ENCODE results near the gene KRAS. TPM values are rescaled to one million over a fixed set of nuclear protein-coding genes. Genes with fewer than 3 reads are reported as not detected.

Gene KRAS
- total and polyA plus RNA-seq, 12 donors: 3.4 to 14.1 (median 11.2) TPM

- Histone ChIP-seq H3K27me3 (no peaks in the 10 kb centered on the region), H3K36me3 (no peaks in the 10 kb centered on the region), H3K27ac (no peak overlapping the region), H3K9me3 (no peaks in the 10 kb centered on the region), H3K4me3 (no peak overlapping the region), H3K4me1 (peaks cover 0 to 12% (median 9%) of the 10 kb centered on the region in 9 donors)
- DNase-seq (no peak), ATAC-seq (no peak)
- intact Hi-C loops (cut with DNase I): no loop called here
- WGBS, 2 donors: 88 to 98% methylated on average over 6 of the region's 6 CpGs
- no peak for TF ChIP-seq CTCF (IDR thresholded peaks at IDR 0.05)
Measured at GRCh38 chr12:25190793-25191192, 59.9 kb downstream of the KRAS start.

- Histone ChIP-seq H3K9me3 (no peaks in the 10 kb centered on the region), H3K36me3 (no peaks in the 10 kb centered on the region), H3K27me3 (no peaks in the 10 kb centered on the region), H3K27ac (no peak overlapping the region), H3K4me1 (peaks cover 0 to 9% (median 6%) of the 10 kb centered on the region in 9 donors), H3K4me3 (no peak overlapping the region)
- intact Hi-C loops (cut with DNase I): no loop called here
- DNase-seq: no peak
- no peak for TF ChIP-seq CTCF (IDR thresholded peaks at IDR 0.05)
- ATAC-seq: no peak
Measured at GRCh38 chr12:25189656-25190055, 61.1 kb downstream of the KRAS start.

- Histone ChIP-seq H3K4me1 (no peaks in the 10 kb centered on the region), H3K36me3 (no peaks in the 10 kb centered on the region), H3K9me3 (no peaks in the 10 kb centered on the region), H3K27ac (no peak overlapping the region), H3K27me3 (no peaks in the 10 kb centered on the region), H3K4me3 (no peak overlapping the region)
- intact Hi-C loops (cut with DNase I): no loop called here
- ATAC-seq: no peak
- no peak for DNase-seq
- WGBS, 2 donors: 91 to 96% methylated on average over 2 of the region's 2 CpGs
- TF ChIP-seq CTCF (IDR thresholded peaks at IDR 0.05): no peak
Measured at GRCh38 chr12:25187781-25188180, 62.9 kb downstream of the KRAS start.

GRCh38 chr12:25186788-25187402 is 63.8 kb downstream of the KRAS start:
- Histone ChIP-seq H3K4me1 (no peaks in the 10 kb centered on the region), H3K27ac (no peak overlapping the region), H3K9me3 (no peaks in the 10 kb centered on the region), H3K36me3 (no peaks in the 10 kb centered on the region), H3K4me3 (peak overlapping the region in 1 of 10 donors; percentile 7), H3K27me3 (no peaks in the 10 kb centered on the region)
- ATAC-seq (no peak), DNase-seq (no peak)
- intact Hi-C loops (cut with DNase I): no loop called here
- no peak for TF ChIP-seq CTCF (IDR thresholded peaks at IDR 0.05)
- 53 to 65% methylated on average over 3 of the region's 3 CpGs for WGBS, 2 donors

Measured in heart right ventricle (tissue), 16 donors.